Tibial artery (tissue), 4 donors: Measurements from ENCODE around the gene ROR2.

Experiments
- DNase-seq, 2 donors: peaks; one replicate each; pipeline ENCODE4 v3.0.0-alpha.2; 2019
- H3K27ac ChIP-seq, 2 donors: fragments of 200-600 bp; sonication (generic) in 1 of 2; 1 replicate in 1 of 2; 2 replicates in 1 of 2; pipeline ENCODE4 v1.5.1; 2018 to 2019; ENCODE audit warnings: mild to moderate bottlenecking in 1 of 2
- H3K27me3 ChIP-seq, 2 donors: fragments of 200-600 bp; sonication (generic) in 1 of 2; one replicate each; pipeline versions ENCODE4 v1.5.1 to v1.6.0; 2016 to 2019
- H3K36me3 ChIP-seq, 3 donors: fragments of 200-600 bp; sonication (generic) in 2 of 3; one replicate each; pipeline ENCODE4 v1.5.1; 2016 to 2019; ENCODE audit warnings: mild to moderate bottlenecking in 2 of 3
- H3K4me1 ChIP-seq, 4 donors: fragments of 200-600 bp; sonication (generic) in 2 of 4; 1 replicate in 3 of 4; 2 replicates in 1 of 4; pipeline ENCODE4 v1.5.1; 2016 to 2019
- H3K4me3 ChIP-seq, 2 donors: fragments of 200-600 bp; sonication (generic) in 1 of 2; 1 replicate in 1 of 2; 2 replicates in 1 of 2; pipeline ENCODE4 v1.5.1; 2018 to 2019; ENCODE audit warnings: mild to moderate bottlenecking in 2 of 2
- H3K9me3 ChIP-seq, 3 donors: fragments of 200-600 bp; sonication (generic) in 1 of 3; one replicate each; pipeline ENCODE4 v1.5.1; 2016 to 2019
- CTCF ChIP-seq, 2 experiments: fragments of 200-600 bp in 1 of 2; fragments of 450-650 bp in 1 of 2; IDR thresholded peaks; one replicate each; pipeline ENCODE4 v1.5.1; 2017 to 2019; ENCODE audit warnings: antibody characterized with exemption in 2 of 2, mild to moderate bottlenecking in 1 of 2, moderate library complexity in 1 of 2
- intact Hi-C: fragments of 100-400 bp; cut with DNase I; formaldehyde crosslinking; loops from one replicate; pipeline ENCODE4 v1.15.0; 2023; ENCODE audit warnings: low total_unique reads

The ROR2 gene

GRCh38 chr9:91697201-91697600 lies 252.8 kb downstream of the ROR2 start:
- no peaks in the 10 kb centered on the region for H3K36me3 ChIP-seq
- intact Hi-C loops: no loop called here
- no peaks in the 10 kb centered on the region for H3K4me1 ChIP-seq
- no peak overlapping the region for H3K4me3 ChIP-seq
- DNase-seq: no peak
- TF ChIP-seq CTCF (IDR thresholded peaks at IDR 0.05): no peak
- no peak overlapping the region for H3K27ac ChIP-seq
- peaks cover 0 to 3% of the 10 kb centered on the region in 2 donors for H3K27me3 ChIP-seq
- peaks cover 0 to 2% (median 0%) of the 10 kb centered on the region in 3 donors for H3K9me3 ChIP-seq

- Histone ChIP-seq H3K4me3 (no peak overlapping the region), H3K27ac (no peak overlapping the region), H3K27me3 (peaks cover 0 to 3% of the 10 kb centered on the region in 2 donors), H3K36me3 (no peaks in the 10 kb centered on the region), H3K9me3 (no peaks in the 10 kb centered on the region), H3K4me1 (no peaks in the 10 kb centered on the region)
- DNase-seq: no peak
- TF ChIP-seq CTCF (IDR thresholded peaks at IDR 0.05): no peak
- intact Hi-C loops: no loop called here
Observed at GRCh38 chr9:91694081-91694870, 255.8 kb downstream of the ROR2 start.

GRCh38 chr9:91693226-91693625 lies 256.8 kb downstream of the ROR2 start:
- Histone ChIP-seq H3K27me3 (peaks cover 0 to 3% of the 10 kb centered on the region in 2 donors), H3K9me3 (no peaks in the 10 kb centered on the region), H3K4me3 (no peak overlapping the region), H3K36me3 (no peaks in the 10 kb centered on the region), H3K4me1 (no peaks in the 10 kb centered on the region), H3K27ac (no peak overlapping the region)
- DNase-seq: no peak
- intact Hi-C loops: no loop called here
- TF ChIP-seq CTCF (IDR thresholded peaks at IDR 0.05): no peak

- Histone ChIP-seq H3K4me3 (no peak overlapping the region), H3K27me3 (peaks cover 0 to 3% of the 10 kb centered on the region in 2 donors), H3K27ac (no peak overlapping the region), H3K4me1 (no peaks in the 10 kb centered on the region), H3K9me3 (no peaks in the 10 kb centered on the region), H3K36me3 (no peaks in the 10 kb centered on the region)
- no peak for TF ChIP-seq CTCF (IDR thresholded peaks at IDR 0.05)
- DNase-seq: no peak
- intact Hi-C loops: no loop called here
Observed at GRCh38 chr9:91690540-91691249, 259.3 kb downstream of the ROR2 start.

- Histone ChIP-seq H3K27me3 (peaks cover 0 to 3% of the 10 kb centered on the region in 2 donors), H3K9me3 (no peaks in the 10 kb centered on the region), H3K4me3 (no peak overlapping the region), H3K4me1 (no peaks in the 10 kb centered on the region), H3K36me3 (no peaks in the 10 kb centered on the region), H3K27ac (no peak overlapping the region)
- no peak for DNase-seq
- no peak for TF ChIP-seq CTCF (IDR thresholded peaks at IDR 0.05)
- intact Hi-C loops: loop anchor here (10.0 kb wide), 1 partner anchor 774 kb away; no protein-coding TSS in a partner anchor
Observed at GRCh38 chr9:91689006-91689405, 261.0 kb downstream of the ROR2 start.
